Parathyroid adenoma (tissue), 2 donors: ENCODE measurements around the gene TNFRSF19.

Experiments
- H2AFZ ChIP-seq: fragments of 300-600 bp; sonication (generic); one replicate; pipeline ENCODE4 v1.7.0; 2017; ENCODE audit warnings: antibody characterized with exemption, mild to moderate bottlenecking
- H3K27ac ChIP-seq: fragments of 300-600 bp; sonication (generic); one replicate; pipeline ENCODE4 v1.7.0; 2017
- H3K27me3 ChIP-seq: fragments of 300-600 bp; sonication (generic); one replicate; pipeline ENCODE4 v1.7.0; 2017; ENCODE audit warnings: low read length; ENCODE audit not compliant: control insufficient read depth, insufficient read depth
- H3K36me3 ChIP-seq: fragments of 300-600 bp; sonication (generic); one replicate; pipeline ENCODE4 v1.7.0; 2017; ENCODE audit warnings: low read length; ENCODE audit not compliant: control insufficient read depth, insufficient read depth
- H3K4me1 ChIP-seq: fragments of 300-600 bp; sonication (generic); one replicate; pipeline ENCODE4 v1.7.0; 2017; ENCODE audit warnings: control low read depth
- H3K4me2 ChIP-seq: fragments of 300-600 bp; sonication (generic); one replicate; pipeline ENCODE4 v1.7.0; 2017; ENCODE audit warnings: low read length
- H3K4me3 ChIP-seq: fragments of 300-600 bp; sonication (generic); one replicate; pipeline ENCODE4 v1.7.0; 2017; ENCODE audit warnings: low read depth, low read length
- H3K79me2 ChIP-seq: fragments of 300-600 bp; sonication (generic); one replicate; pipeline ENCODE4 v1.7.0; 2017; ENCODE audit warnings: control low read depth
- H3K9ac ChIP-seq: fragments of 300-600 bp; sonication (generic); one replicate; pipeline ENCODE4 v1.7.0; 2017; ENCODE audit warnings: mild to moderate bottlenecking
- H3K9me3 ChIP-seq: fragments of 300-600 bp; sonication (generic); one replicate; pipeline ENCODE4 v1.7.0; 2017; ENCODE audit warnings: low read length; ENCODE audit not compliant: control insufficient read depth
- TF ChIP-seq, protein P1 (sequence below): fragments of 300-600 bp; sonication (generic); IDR thresholded peaks from one replicate; pipeline ENCODE4 v1.7.0; 2017; ENCODE audit warnings: antibody characterized with exemption, mild to moderate bottlenecking
- donor health status: primary hyperparathyroidism.

Gene TNFRSF19

DNA sequence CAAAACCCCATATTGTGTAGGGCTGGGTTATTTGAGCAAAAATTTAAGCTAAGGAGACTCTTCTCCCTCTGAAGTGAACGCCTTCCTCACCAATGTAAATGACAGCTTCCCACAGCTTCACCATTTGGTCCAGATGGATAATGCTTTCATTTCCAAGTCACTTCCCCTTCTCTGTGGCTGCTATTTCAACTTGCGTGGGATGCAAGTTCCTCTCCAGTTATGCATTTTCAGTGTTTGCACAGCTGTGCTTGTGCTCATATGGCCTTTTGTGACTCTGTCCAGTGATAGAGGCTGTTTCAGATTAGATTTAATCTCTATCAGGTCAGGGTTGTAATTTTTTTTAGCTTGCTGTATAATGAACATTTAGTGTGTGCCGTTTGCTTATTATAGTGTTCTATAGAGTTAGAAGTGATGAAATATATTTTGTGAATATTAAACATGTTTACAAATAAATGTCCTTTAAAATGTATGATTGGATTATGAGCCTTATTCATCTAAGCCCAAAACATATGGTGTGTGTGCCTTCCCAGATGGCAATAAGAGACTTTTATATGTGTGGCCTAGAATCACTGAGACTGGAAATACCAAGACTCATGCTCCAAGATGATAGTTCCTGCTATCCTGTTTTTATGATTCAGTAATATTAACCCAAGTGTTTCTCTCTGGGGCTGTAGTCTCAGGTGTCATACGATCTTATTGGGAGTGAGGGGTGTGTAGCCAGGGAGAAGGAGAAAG, 86.6 kb downstream of the TNFRSF19 start:
- Histone ChIP-seq H3K4me1 (no peaks in the 10 kb centered on the region), H3K27ac (no peak overlapping the region), H3K36me3 (no peaks in the 10 kb centered on the region), H3K4me3 (no peak overlapping the region), H3K4me2 (no peak overlapping the region), H3K9ac (no peak overlapping the region), H3K27me3 (no peaks in the 10 kb centered on the region), H2AFZ (no peak overlapping the region), H3K9me3 (no peaks in the 10 kb centered on the region), H3K79me2 (no peaks in the 10 kb centered on the region)
- TF ChIP-seq, protein P1, sequence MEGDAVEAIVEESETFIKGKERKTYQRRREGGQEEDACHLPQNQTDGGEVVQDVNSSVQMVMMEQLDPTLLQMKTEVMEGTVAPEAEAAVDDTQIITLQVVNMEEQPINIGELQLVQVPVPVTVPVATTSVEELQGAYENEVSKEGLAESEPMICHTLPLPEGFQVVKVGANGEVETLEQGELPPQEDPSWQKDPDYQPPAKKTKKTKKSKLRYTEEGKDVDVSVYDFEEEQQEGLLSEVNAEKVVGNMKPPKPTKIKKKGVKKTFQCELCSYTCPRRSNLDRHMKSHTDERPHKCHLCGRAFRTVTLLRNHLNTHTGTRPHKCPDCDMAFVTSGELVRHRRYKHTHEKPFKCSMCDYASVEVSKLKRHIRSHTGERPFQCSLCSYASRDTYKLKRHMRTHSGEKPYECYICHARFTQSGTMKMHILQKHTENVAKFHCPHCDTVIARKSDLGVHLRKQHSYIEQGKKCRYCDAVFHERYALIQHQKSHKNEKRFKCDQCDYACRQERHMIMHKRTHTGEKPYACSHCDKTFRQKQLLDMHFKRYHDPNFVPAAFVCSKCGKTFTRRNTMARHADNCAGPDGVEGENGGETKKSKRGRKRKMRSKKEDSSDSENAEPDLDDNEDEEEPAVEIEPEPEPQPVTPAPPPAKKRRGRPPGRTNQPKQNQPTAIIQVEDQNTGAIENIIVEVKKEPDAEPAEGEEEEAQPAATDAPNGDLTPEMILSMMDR, result no peak

DNA sequence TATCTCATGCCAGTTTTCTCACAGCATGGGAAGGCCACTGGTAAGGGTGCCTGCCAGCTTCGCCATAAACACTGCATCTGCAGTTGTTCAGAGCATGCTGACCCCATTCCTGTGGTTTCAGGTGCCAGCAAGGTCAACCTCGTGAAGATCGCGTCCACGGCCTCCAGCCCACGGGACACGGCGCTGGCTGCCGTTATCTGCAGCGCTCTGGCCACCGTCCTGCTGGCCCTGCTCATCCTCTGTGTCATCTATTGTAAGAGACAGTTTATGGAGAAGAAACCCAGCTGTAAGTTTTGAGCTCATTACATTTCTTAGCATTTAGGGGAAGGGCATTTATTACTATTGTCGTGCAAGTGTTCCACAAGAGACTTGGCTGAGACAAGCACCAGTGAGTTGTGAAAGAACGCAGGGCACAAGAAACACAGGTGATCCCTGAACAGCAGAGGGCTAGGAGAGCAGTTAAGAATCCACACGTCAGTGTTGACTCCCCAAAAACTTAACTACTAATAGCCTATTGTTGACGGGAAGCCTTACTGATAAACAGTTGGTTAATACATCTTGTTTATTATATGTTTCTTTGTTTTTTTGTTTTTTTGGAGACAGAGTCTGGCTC, 88.8 kb downstream of the TNFRSF19 start:
- Histone ChIP-seq H3K27ac (no peak overlapping the region), H3K4me1 (no peaks in the 10 kb centered on the region), H3K79me2 (no peaks in the 10 kb centered on the region), H3K9ac (no peak overlapping the region), H2AFZ (no peak overlapping the region), H3K4me3 (no peak overlapping the region), H3K9me3 (no peaks in the 10 kb centered on the region), H3K27me3 (no peaks in the 10 kb centered on the region), H3K4me2 (no peak overlapping the region), H3K36me3 (no peaks in the 10 kb centered on the region)
- TF ChIP-seq, protein P1, result no peak

DNA sequence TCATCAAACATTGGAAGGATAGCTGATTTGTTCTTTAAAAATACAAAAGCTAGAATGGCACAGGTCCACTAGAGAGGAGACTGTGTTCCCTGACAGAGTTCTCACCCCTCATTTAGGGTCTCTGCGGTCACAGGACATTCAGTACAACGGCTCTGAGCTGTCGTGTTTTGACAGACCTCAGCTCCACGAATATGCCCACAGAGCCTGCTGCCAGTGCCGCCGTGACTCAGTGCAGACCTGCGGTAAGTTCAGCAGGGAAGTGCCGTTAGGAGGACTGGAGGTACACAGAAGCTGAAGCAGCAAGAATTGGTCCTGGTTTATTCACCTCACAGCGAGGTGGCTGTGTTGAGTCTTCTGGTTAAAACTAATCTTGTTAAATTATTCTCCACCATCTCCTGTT, 90.0 kb downstream of the TNFRSF19 start:
- Histone ChIP-seq H3K4me3 (no peak overlapping the region), H3K36me3 (no peaks in the 10 kb centered on the region), H3K4me2 (no peak overlapping the region), H3K27ac (no peak overlapping the region), H3K4me1 (no peaks in the 10 kb centered on the region), H3K9me3 (no peaks in the 10 kb centered on the region), H3K79me2 (no peaks in the 10 kb centered on the region), H3K9ac (no peak overlapping the region), H3K27me3 (no peaks in the 10 kb centered on the region), H2AFZ (no peak overlapping the region)
- TF ChIP-seq, protein P1, result no peak

DNA sequence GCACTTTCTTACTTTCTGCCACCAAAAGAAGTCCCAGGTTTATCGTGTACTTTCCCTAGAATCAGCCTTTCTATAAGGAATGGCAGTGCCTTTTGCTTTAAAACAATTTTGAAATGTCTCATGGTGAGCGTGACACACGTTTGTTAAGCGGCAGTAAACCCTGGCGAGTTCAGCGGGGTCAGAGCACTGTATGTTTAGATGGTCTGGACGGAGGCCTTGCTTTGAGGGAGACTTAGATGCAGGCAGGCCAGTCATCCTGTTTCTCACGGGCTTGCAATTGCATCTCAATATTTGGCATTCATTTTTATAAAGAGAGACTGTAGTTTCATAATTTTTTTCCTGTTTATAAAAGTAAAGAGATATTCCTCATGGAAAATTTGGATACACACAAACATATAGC, 96.4 kb downstream of the TNFRSF19 start:
- Histone ChIP-seq H2AFZ (no peak overlapping the region), H3K27me3 (no peaks in the 10 kb centered on the region), H3K4me1 (no peaks in the 10 kb centered on the region), H3K4me2 (no peak overlapping the region), H3K27ac (no peak overlapping the region), H3K9ac (no peak overlapping the region), H3K36me3 (no peaks in the 10 kb centered on the region), H3K9me3 (no peaks in the 10 kb centered on the region), H3K4me3 (no peak overlapping the region), H3K79me2 (no peaks in the 10 kb centered on the region)
- TF ChIP-seq, protein P1, result no peak

DNA sequence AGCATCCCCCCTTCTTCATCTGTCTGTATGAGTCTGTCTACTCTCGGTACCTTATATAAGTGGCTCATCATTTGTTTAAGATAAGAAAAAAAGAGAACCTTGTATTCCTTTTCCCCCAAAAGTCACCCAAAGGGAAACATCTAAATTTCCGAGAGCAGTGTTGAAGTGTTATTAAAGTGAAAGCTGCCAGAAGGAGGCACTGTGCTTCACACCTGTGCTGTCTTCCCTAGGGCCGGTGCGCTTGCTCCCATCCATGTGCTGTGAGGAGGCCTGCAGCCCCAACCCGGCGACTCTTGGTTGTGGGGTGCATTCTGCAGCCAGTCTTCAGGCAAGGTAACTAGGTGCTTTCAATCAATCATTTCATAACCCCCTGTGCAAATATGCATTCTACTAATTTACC, 97.5 kb downstream of the TNFRSF19 start:
- Histone ChIP-seq H3K27me3 (no peaks in the 10 kb centered on the region), H2AFZ (no peak overlapping the region), H3K27ac (no peak overlapping the region), H3K4me2 (no peak overlapping the region), H3K9me3 (no peaks in the 10 kb centered on the region), H3K9ac (no peak overlapping the region), H3K4me3 (no peak overlapping the region), H3K4me1 (no peaks in the 10 kb centered on the region), H3K36me3 (no peaks in the 10 kb centered on the region), H3K79me2 (no peaks in the 10 kb centered on the region)
- TF ChIP-seq, protein P1, result no peak
